ENCODE measurements around the gene PLAGL2.

DNA sequence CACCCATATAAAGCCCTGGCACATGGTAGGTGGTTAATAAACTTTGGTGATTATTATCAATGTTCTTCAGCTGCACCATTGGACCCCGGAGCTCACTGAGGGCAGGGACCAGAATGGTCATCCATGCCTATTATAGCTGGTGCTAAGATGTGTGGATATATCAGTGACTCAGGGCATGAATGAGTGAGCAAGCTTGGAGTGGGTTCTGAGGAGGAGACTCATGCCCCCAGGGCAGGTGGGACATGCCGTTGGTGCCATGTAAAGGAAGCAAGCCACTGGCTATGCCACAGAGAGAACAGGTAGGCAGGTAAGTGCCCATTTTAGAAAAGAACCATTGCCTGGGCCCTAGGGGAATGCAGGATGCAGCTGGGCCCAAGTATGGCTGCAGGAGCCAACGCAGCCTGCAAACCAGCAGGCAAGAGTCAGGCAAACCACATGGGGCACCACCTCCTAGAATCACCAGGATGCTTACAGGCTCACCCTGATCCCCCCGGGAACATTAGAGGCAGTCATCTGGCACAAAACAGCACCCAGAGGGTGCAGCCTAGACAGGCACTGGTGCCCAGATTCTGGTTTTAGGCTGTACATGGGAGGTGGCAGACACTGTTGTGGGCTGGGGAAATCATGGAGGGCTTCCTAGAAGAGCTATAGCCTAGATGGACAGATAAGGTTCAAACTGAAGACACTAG is 23.5 kb downstream of the PLAGL2 start:
- no peak for TF ChIP-seq CTCF (conservative IDR thresholded peaks at IDR 0.05; ENCODE audit: low read length)
- TF ChIP-seq EZH2phosphoT487 (IDR thresholded peaks at IDR 0.05; ENCODE audit: borderline replicate concordance, low read depth, low read length), result no peak
